Right lobe of liver (tissue), 4 donors: ENCODE data around the gene MBOAT2.

Experiments used
- CTCF ChIP-seq, 4 donors: fragments of 200-600 bp in 3 of 4; fragments of 450-650 bp in 1 of 4; IDR thresholded peaks; one replicate each; pipeline versions ENCODE4 v1.5.1 to v1.8.0; 2016 to 2022; ENCODE audit warnings: antibody characterized with exemption in 4 of 4, mild to moderate bottlenecking in 2 of 4
- POLR2A ChIP-seq: fragments of 450-650 bp; IDR thresholded peaks from one replicate; pipeline ENCODE4 v1.6.1; 2017; ENCODE audit warnings: antibody characterized with exemption, mild to moderate bottlenecking
- donor health status: DM: no; HTN: no; CAD: no.
- donor health status: DM: no; HTN: no; CAD: no.
- donor health status: DM: no; HTN: yes; CAD: no.

- TF ChIP-seq POLR2A = no peak
- TF ChIP-seq CTCF (IDR thresholded peaks at IDR 0.05) = no peak
These were observed 6.4 kb downstream of the MBOAT2 start for GRCh38 chr2:8997108-8997507.
